Measurements from ENCODE around the gene TRIM74.
"Not testable (repeated sequence)": the region's sequence is repeated elsewhere in the genome, so short reads cannot be mapped to it uniquely, and the experiment has no call there.

The TRIM74 gene

GRCh38 chr7:72960029-72960428 lies 9.2 kb downstream of the TRIM74 start:
- DNase-seq: not testable (repeated sequence)

DNA sequence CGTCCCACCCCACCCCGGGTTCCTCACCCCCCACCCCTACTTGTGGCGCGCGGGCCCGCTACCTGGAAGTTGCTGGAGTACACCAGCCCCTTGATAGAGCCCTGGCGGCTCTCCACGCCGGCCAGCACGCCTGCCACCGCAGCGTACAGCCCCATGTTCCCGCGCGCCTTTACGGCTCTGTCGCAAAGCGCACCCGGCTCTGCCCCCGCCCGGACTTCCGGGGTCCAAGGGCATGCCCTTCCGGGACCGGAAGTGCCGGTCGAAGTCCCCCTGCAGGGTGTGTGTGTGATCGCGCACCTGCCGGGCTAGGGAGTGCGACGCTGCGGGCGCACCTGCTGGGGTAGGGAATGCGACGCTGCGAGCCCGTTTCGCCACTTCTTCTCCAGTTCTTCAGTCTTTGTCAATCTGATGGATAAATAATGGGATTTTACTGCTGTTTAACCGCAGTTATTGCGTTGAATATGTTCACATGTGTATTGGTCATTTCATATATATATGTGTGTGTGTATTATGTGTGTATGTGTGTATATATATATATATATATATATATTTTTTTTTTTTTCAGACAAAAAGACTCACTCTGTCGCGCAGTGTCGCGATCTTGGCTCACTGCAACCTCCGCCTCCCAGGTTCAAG lies 14.6 kb downstream of the TRIM74 start:
- DNase-seq: not testable (repeated sequence)

GRCh38 chr7:72953901-72954562 lies 15.2 kb downstream of the TRIM74 start:
- not testable (repeated sequence) for DNase-seq

GRCh38 chr7:72950432-72950831 lies 18.8 kb downstream of the TRIM74 start:
- DNase-seq: not testable (repeated sequence)

- peak in 2 of 58 donors; percentile 4 to 27 for DNase-seq
Measured at GRCh38 chr7:72949686-72950085, 19.6 kb downstream of the TRIM74 start.

- not testable (repeated sequence) for DNase-seq
Measured at GRCh38 chr7:72949276-72949675, 20.0 kb downstream of the TRIM74 start.

- DNase-seq: not testable (repeated sequence)
Measured at GRCh38 chr7:72948714-72949113, 20.6 kb downstream of the TRIM74 start.

DNA sequence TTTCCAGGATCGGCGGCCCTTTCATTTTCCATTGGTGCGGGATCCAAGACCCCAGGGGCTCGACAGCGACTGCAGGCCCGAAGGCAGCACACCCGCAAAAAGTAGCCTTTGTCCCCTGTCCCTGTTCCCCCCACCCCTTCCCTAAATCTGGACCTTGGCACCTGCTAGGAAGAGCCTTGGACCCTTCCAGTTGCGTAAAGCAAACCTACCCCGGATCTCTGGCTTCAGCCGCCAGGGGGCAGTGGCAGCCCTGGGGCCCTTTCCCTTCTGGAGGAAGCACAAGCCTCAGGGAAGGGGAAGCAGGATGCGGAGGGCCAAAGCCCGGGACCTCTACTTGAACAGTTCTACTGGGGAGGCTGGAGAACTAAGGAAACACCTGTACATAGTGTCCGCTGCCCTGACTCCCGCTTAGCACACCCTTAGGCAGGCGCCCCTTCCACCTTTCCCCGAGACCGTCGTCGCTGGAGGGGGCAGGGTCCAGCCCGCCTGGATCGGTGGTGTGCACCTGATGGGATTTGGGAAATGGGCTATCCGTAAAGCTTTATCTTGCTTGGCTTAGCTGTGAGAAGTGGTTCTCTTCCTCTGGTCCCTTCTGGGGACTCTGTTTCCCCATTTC lies 23.0 kb downstream of the TRIM74 start:
- DNase-seq: not testable (repeated sequence)

GRCh38 chr7:72945597-72945996 lies 23.7 kb downstream of the TRIM74 start:
- not testable (repeated sequence) for DNase-seq

DNA sequence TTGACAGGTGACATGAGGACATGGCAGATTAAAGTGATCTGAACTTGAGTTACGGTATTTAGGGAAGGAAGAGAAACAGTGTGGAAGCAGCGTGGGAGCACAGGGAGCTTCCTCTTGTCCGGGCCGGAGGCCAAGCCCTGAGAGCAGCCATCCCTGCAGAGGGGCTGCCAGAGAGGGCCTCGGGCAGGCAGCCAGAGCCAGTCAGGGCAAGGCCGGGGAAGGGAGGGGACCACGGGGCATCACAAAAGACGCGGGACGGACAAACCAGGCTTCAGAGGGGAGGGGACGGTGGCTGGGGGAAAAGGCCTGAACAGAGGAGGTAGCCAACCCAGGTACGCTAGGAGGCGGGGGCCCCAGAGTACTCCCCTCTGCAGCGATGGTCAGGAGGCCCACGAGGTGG lies 24.3 kb downstream of the TRIM74 start:
- not testable (repeated sequence) for DNase-seq

- DNase-seq: not testable (repeated sequence)
Measured at GRCh38 chr7:72942956-72943355, 26.3 kb downstream of the TRIM74 start.

- DNase-seq: not testable (repeated sequence)
Measured at GRCh38 chr7:72942022-72942705, 27.1 kb downstream of the TRIM74 start.

DNA sequence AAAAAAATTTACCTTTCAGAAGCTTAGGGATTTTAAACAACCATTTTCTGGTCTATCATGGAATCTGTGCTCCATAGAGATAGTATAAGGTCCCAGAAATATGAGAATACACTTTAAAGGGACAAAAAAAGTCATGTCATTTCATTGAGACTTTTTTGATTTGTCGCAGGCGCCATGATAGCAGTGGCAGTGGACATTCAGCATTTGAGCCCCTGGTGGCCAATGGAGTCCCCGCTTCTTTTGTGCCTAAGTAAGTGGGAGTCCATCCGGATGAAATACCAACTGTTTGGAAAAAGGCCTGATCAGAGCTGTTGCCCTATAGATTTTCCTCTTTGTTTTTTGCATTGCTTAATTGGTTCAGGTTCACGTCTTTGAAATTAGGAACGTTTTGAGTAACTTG lies 41.0 kb downstream of the TRIM74 start:
- DNase-seq: not testable (repeated sequence)

GRCh38 chr7:72927791-72928190 lies 41.5 kb downstream of the TRIM74 start:
- not testable (repeated sequence) for DNase-seq

GRCh38 chr7:72925546-72926120 lies 43.6 kb downstream of the TRIM74 start:
- DNase-seq: peak in 2 of 58 donors; percentile 35 to 37

- peak in 57 of 58 donors; percentile 12 to 83 (median 70) for DNase-seq
Measured at GRCh38 chr7:72924733-72925545, 44.3 kb downstream of the TRIM74 start, which contains the start of gene POM121. Gene POM121, plus strand, starts transcription at chr7:72925095. Its CDS starts 27 bp downstream, at chr7:72925122.

DNA sequence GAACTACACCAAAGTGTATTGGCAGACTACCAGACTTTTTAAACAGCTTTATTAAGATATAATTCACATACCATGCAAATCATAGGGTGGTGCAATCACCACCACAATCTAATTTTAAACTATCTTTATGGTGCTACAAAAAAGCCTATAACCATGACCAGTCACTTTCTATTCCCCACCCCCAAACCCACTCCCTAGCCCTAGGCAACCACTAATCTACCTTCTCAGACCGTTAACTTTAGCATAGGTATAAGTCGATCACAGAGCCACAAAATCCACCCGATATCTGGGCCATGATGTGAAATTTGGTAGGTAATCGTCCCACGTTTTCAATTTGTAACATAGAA lies 44.9 kb downstream of the TRIM74 start:
- DNase-seq: no peak

GRCh38 chr7:72919256-72919775 lies 50.0 kb downstream of the TRIM74 start:
- DNase-seq: no peak

- peak in 18 of 58 donors; percentile 0 to 58 (median 6) for DNase-seq
Measured at GRCh38 chr7:72914756-72915525, 54.3 kb downstream of the TRIM74 start.

All from anterior cingulate cortex (tissue), 58 donors.